Karpas-422 (cell line): ENCODE measurements around the gene SPATA1. TPM values are rescaled to one million over a fixed set of nuclear protein-coding genes. Genes with fewer than 3 reads are reported as not detected.

Source experiments
- DNase-seq: peaks from one replicate; pipeline ENCODE4 v3.0.0-alpha.2; 2015
- H2AFZ ChIP-seq: fragments of 200-600 bp; sonication (generic); 2 replicates; pipeline ENCODE4 v1.6.1; 2014; ENCODE audit warnings: antibody characterized with exemption, low read length, mixed read lengths
- H3K27ac ChIP-seq: fragments of 200-600 bp; sonication (generic); 2 replicates; pipeline ENCODE4 v1.5.1; 2014; ENCODE audit warnings: mild to moderate bottlenecking, low read length, moderate library complexity
- H3K27me3 ChIP-seq: fragments of 200-600 bp; sonication (generic); 2 replicates; pipeline ENCODE4 v1.6.1; 2014; ENCODE audit warnings: low read length, mixed read lengths
- H3K36me3 ChIP-seq: fragments of 200-600 bp; sonication (generic); 2 replicates; pipeline ENCODE4 v1.6.1; 2014; ENCODE audit warnings: low read length, mixed read lengths; ENCODE audit not compliant: insufficient read depth
- H3K4me1 ChIP-seq: fragments of 200-600 bp; sonication (generic); 2 replicates; pipeline ENCODE4 v1.6.1; 2014; ENCODE audit warnings: mild to moderate bottlenecking, low read length, mixed read lengths
- H3K4me2 ChIP-seq: fragments of 200-600 bp; sonication (generic); 2 replicates; pipeline ENCODE4 v1.6.1; 2014; ENCODE audit warnings: low read length, low read depth, mild to moderate bottlenecking; ENCODE audit not compliant: poor library complexity, severe bottlenecking
- H3K4me3 ChIP-seq: fragments of 200-600 bp; sonication (generic); 2 replicates; pipeline ENCODE4 v1.5.1; 2014; ENCODE audit warnings: mild to moderate bottlenecking, antibody characterized with exemption, low read length, mixed read lengths
- H3K79me2 ChIP-seq: fragments of 200-600 bp; sonication (generic); 2 replicates; pipeline ENCODE4 v1.6.1; 2014; ENCODE audit warnings: mild to moderate bottlenecking, low read length, mixed read lengths
- H3K9ac ChIP-seq: fragments of 200-600 bp; sonication (generic); 2 replicates; pipeline ENCODE4 v1.6.0; 2014; ENCODE audit warnings: low read length
- H3K9me2 ChIP-seq: fragments of 200-600 bp; sonication (generic), shearing (Covaris generic); replicated peaks from 2 replicates; pipeline ENCODE4 v1.6.0; 2014; ENCODE audit warnings: mild to moderate bottlenecking, low read length, moderate library complexity; ENCODE audit not compliant: insufficient read depth
- H3K9me3 ChIP-seq: fragments of 300-700, 200-600 bp; sonication (generic); 2 replicates; pipeline ENCODE4 v1.6.1; 2014; ENCODE audit warnings: low read length, mixed read lengths
- H4K20me1 ChIP-seq: fragments of 200-600 bp; sonication (generic); 2 replicates; pipeline ENCODE4 v1.6.1; 2014; ENCODE audit warnings: mild to moderate bottlenecking, antibody characterized with exemption, low read length, low read depth; ENCODE audit not compliant: insufficient read depth
- total RNA-seq: library from RNA; depleted of rRNA; stranded (reverse); fragments of >200 nt; shearing (Covaris generic); gene quantifications from 2 replicates; pipeline ENCODE4 v1.2.3, GENCODE V29; 2014; ENCODE audit warnings: low replicate concordance; rRNA removed

The SPATA1 gene
- 3.6 TPM in 1 of 2 replicates, not detected in the other for total RNA-seq

GRCh38 chr1:84506002-84506728 lies at the start of gene SPATA1, which contains the start of gene GNG5:
Gene SPATA1, plus strand, starts transcription at chr1:84506386. Its CDS starts 9,974 bp downstream, at chr1:84516360.
Gene GNG5, minus strand, starts transcription at chr1:84506581. Its CDS starts 490 bp downstream, at chr1:84506091.
- H3K9me2 ChIP-seq: no peaks in the 10 kb centered on the region
- DNase-seq: peak; percentile 98
- H3K79me2 ChIP-seq: peaks cover 45% of the 10 kb centered on the region

GRCh38 chr1:84462118-84462517 lies 44.1 kb upstream of the SPATA1 start:
- Histone ChIP-seq H3K4me2 (no peak overlapping the region), H3K27me3 (no peaks in the 10 kb centered on the region), H3K9me2 (no peaks in the 10 kb centered on the region), H3K27ac (no peak overlapping the region), H3K4me3 (no peak overlapping the region), H3K9me3 (no peaks in the 10 kb centered on the region), H4K20me1 (no peaks in the 10 kb centered on the region), H3K79me2 (no peaks in the 10 kb centered on the region), H3K36me3 (no peaks in the 10 kb centered on the region), H3K9ac (no peak overlapping the region), H2AFZ (no peak overlapping the region), H3K4me1 (no peaks in the 10 kb centered on the region)
- no peak for DNase-seq

More at GRCh38 chr1:84506002-84506728, at the start of gene SPATA1, which contains the start of gene GNG5:
- Histone ChIP-seq H3K4me1 (peaks cover 40% of the 10 kb centered on the region), H3K4me3 (peak within 1 kb of the TSS; percentile 86), H4K20me1 (peaks cover 22% of the 10 kb centered on the region; the same call in 1 of the 2 replicates), H3K4me2 (peak within 1 kb of the TSS; percentile 90), H3K27me3 (no peaks in the 10 kb centered on the region), H3K27ac (peak within 1 kb of the TSS; percentile 74), H2AFZ (peak within 1 kb of the TSS; percentile 92), H3K36me3 (peaks cover 6% of the 10 kb centered on the region; the same call in 1 of the 2 replicates), H3K9me3 (no peaks in the 10 kb centered on the region), H3K9ac (peak within 1 kb of the TSS; percentile 73)

GRCh38 chr1:84467298-84467697 lies 38.9 kb upstream of the SPATA1 start:
- Histone ChIP-seq H3K27ac (no peak overlapping the region), H3K4me3 (no peak overlapping the region), H3K4me1 (no peaks in the 10 kb centered on the region), H3K9me2 (no peaks in the 10 kb centered on the region), H3K36me3 (no peaks in the 10 kb centered on the region), H2AFZ (no peak overlapping the region), H3K27me3 (no peaks in the 10 kb centered on the region), H3K79me2 (no peaks in the 10 kb centered on the region), H3K9me3 (no peaks in the 10 kb centered on the region), H3K9ac (no peak overlapping the region), H4K20me1 (no peaks in the 10 kb centered on the region), H3K4me2 (no peak overlapping the region)
- DNase-seq: no peak

GRCh38 chr1:84476225-84476624 lies 30.0 kb upstream of the SPATA1 start:
- Histone ChIP-seq H3K9me3 (peaks cover 3% of the 10 kb centered on the region; the same call in 1 of the 2 replicates), H3K9ac (no peak overlapping the region), H4K20me1 (peaks cover 7% of the 10 kb centered on the region; the same call in 1 of the 2 replicates), H3K4me3 (no peak overlapping the region), H3K27ac (no peak overlapping the region), H2AFZ (no peak overlapping the region), H3K36me3 (peaks cover 2% of the 10 kb centered on the region), H3K4me1 (peaks cover 18% of the 10 kb centered on the region), H3K4me2 (no peak overlapping the region), H3K79me2 (peaks cover 21% of the 10 kb centered on the region), H3K9me2 (no peaks in the 10 kb centered on the region), H3K27me3 (no peaks in the 10 kb centered on the region)
- no peak for DNase-seq

- H3K36me3 ChIP-seq: peaks cover 30% of the 10 kb centered on the region
- H2AFZ ChIP-seq: peak within 1 kb of the TSS; percentile 60
- H3K9me2 ChIP-seq: no peaks in the 10 kb centered on the region
- H3K79me2 ChIP-seq: peaks cover 51% of the 10 kb centered on the region
- peak within 1 kb of the TSS; percentile 48; the same call in 1 of the 2 replicates for H3K27ac ChIP-seq
- H3K9me3 ChIP-seq: peaks cover 3% of the 10 kb centered on the region; the same call in 1 of the 2 replicates
- H3K4me1 ChIP-seq: peaks cover 33% of the 10 kb centered on the region
- peak within 1 kb of the TSS; percentile 85 for H3K9ac ChIP-seq
- peak within 1 kb of the TSS; percentile 98 for H3K4me2 ChIP-seq
- peaks cover 7% of the 10 kb centered on the region; the same call in 1 of the 2 replicates for H4K20me1 ChIP-seq
- DNase-seq: peak; percentile 92
- H3K4me3 ChIP-seq: peak within 1 kb of the TSS; percentile 92
- no peaks in the 10 kb centered on the region for H3K27me3 ChIP-seq
Observed at GRCh38 chr1:84478876-84479868, 27.0 kb upstream of the SPATA1 start, which contains the start of gene RPF1. Gene RPF1, plus strand, starts transcription at chr1:84479266. Its CDS starts 16 bp downstream, at chr1:84479282.

DNA sequence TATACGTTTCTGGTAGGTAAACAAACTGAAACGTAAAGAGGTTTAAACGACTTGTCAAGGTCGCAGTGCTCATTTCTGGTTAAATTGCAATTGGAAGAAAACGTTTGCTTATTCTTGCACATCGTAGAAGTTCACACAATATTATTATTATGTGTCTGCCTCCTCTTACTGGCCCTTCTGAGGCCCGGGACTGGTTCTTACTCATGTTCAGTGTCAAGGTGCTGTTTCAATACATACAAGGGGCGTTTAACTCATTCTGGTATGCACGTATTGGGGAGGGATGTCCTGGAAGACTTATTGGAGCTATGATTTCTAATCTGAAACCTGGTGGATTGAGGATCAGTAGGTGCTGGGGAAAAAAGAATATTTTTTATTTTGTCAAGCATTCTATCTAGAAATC lies 26.2 kb upstream of the SPATA1 start:
- Histone ChIP-seq H3K9ac (peak overlapping the region; percentile 85), H3K36me3 (peaks cover 37% of the 10 kb centered on the region), H3K27ac (peak overlapping the region; percentile 48; the same call in 1 of the 2 replicates), H2AFZ (no peak overlapping the region), H4K20me1 (peaks cover 7% of the 10 kb centered on the region; the same call in 1 of the 2 replicates), H3K9me3 (peaks cover 3% of the 10 kb centered on the region; the same call in 1 of the 2 replicates), H3K4me1 (peaks cover 33% of the 10 kb centered on the region), H3K27me3 (no peaks in the 10 kb centered on the region), H3K9me2 (no peaks in the 10 kb centered on the region), H3K4me3 (peak overlapping the region; percentile 92), H3K79me2 (peaks cover 59% of the 10 kb centered on the region), H3K4me2 (peak overlapping the region; percentile 98)
- DNase-seq: no peak

DNA sequence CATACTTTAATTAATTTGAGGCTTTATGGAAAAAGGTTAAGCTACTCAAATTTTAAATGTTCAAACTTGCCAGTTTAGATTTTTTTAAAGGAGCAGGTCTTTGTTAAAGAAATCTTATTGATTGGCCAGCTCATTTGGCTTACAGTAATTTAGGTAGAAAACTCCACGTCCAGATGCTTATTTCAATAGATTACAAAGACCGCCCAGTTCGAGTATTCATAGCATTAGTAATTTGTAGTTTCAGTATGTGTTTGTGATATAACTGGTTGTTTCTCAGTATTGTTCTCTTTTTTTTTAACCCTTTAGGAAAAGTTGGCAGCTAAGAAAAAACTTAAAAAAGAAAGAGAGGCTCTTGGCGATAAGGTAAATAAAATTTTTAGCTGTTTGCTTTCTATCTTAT lies 25.5 kb upstream of the SPATA1 start:
- Histone ChIP-seq H4K20me1 (peaks cover 7% of the 10 kb centered on the region; the same call in 1 of the 2 replicates), H2AFZ (no peak overlapping the region), H3K4me1 (peaks cover 33% of the 10 kb centered on the region), H3K79me2 (peaks cover 65% of the 10 kb centered on the region), H3K9me3 (peaks cover 3% of the 10 kb centered on the region; the same call in 1 of the 2 replicates), H3K9ac (peak overlapping the region; percentile 85), H3K9me2 (no peaks in the 10 kb centered on the region), H3K36me3 (peaks cover 44% of the 10 kb centered on the region), H3K4me2 (peak overlapping the region; percentile 98), H3K27ac (no peak overlapping the region), H3K4me3 (peak overlapping the region; percentile 92), H3K27me3 (no peaks in the 10 kb centered on the region)
- no peak for DNase-seq
